Naive thymus-derived CD4-positive, alpha-beta T cell (primary cell): ENCODE data around the gene PRKCB. TPM values are rescaled to one million over a fixed set of nuclear protein-coding genes. Genes with fewer than 3 reads are reported as not detected.

Experiments
- ATAC-seq: fragments of 150-1000 bp; cut with Tn5 transposase; 2 replicates; pipeline ENCODE4 v1.10.0; 2021; ENCODE audit warnings: mild to moderate bottlenecking, moderate library complexity
- CTCF ChIA-PET: fragments of 350-600 bp; sonication (Branson Sonifier 250); formaldehyde crosslinking; loops from one replicate; lab custom pipeline; 2021; ENCODE audit warnings: antibody characterized with exemption; lab: Charles Lee
- POLR2A ChIA-PET: fragments of 350-600 bp; sonication (Branson Sonifier 250); formaldehyde crosslinking; loops from one replicate; lab custom pipeline; 2021; ENCODE audit warnings: antibody characterized with exemption, inconsistent platforms; lab: Charles Lee
- DNase-seq, 9 donors: peaks; one replicate each; pipeline versions ENCODE4 v3.0.0 to v3.0.0-alpha.2; 2020 to 2022; ENCODE audit warnings: mixed read lengths in 1 of 9
- H3K27ac ChIP-seq: one replicate; pipeline ENCODE4 v1.7.0; 2013; ENCODE audit warnings: mild to moderate bottlenecking, low read depth, low read length, moderate library complexity
- H3K27me3 ChIP-seq, 2 donors: one replicate each; pipeline ENCODE4 v1.7.0; 2013; ENCODE audit warnings: low read length in 2 of 2, mild to moderate bottlenecking in 2 of 2, moderate library complexity in 2 of 2; ENCODE audit not compliant: control insufficient read depth in 2 of 2, insufficient read depth in 2 of 2
- H3K36me3 ChIP-seq, 3 experiments: 1 replicate in 2 of 3; 2 replicates in 1 of 3; pipeline ENCODE4 v1.7.0; 2013; ENCODE audit warnings: low read length in 3 of 3, mild to moderate bottlenecking in 3 of 3, moderate library complexity in 1 of 3; ENCODE audit not compliant: insufficient read depth in 3 of 3, control insufficient read depth in 2 of 3
- H3K4me1 ChIP-seq, 2 donors: one replicate each; pipeline ENCODE4 v1.7.0; 2013; ENCODE audit warnings: low read length in 2 of 2, mild to moderate bottlenecking in 2 of 2, moderate library complexity in 1 of 2; ENCODE audit not compliant: control insufficient read depth in 2 of 2, insufficient read depth in 2 of 2
- H3K4me3 ChIP-seq: 2 replicates; pipeline ENCODE4 v1.7.0; 2013; ENCODE audit warnings: mild to moderate bottlenecking, low read length
- H3K9me3 ChIP-seq, 3 experiments: 1 replicate in 2 of 3; 2 replicates in 1 of 3; pipeline ENCODE4 v1.7.0; 2013; ENCODE audit warnings: low read length in 3 of 3; ENCODE audit not compliant: control insufficient read depth in 2 of 3
- H3K27ac Mint-ChIP-seq, 9 donors: one replicate each; pipeline ENCODE4 v1.8.0; 2020 to 2022; ENCODE audit warnings: mixed read lengths in 9 of 9, mild to moderate bottlenecking in 8 of 9, moderate library complexity in 5 of 9, inconsistent platforms in 2 of 9
- H3K27me3 Mint-ChIP-seq, 5 donors: one replicate each; pipeline ENCODE4 v1.8.0; 2021 to 2022; ENCODE audit warnings: mixed read lengths in 5 of 5, mild to moderate bottlenecking in 1 of 5
- H3K36me3 Mint-ChIP-seq, 5 donors: one replicate each; pipeline ENCODE4 v1.8.0; 2020 to 2022; ENCODE audit warnings: mixed read lengths in 5 of 5, mild to moderate bottlenecking in 3 of 5, inconsistent platforms in 1 of 5
- H3K4me1 Mint-ChIP-seq, 7 donors: one replicate each; pipeline ENCODE4 v1.8.0; 2020 to 2022; ENCODE audit warnings: mixed read lengths in 7 of 7, mild to moderate bottlenecking in 3 of 7, inconsistent platforms in 1 of 7
- H3K4me3 Mint-ChIP-seq, 10 donors: one replicate each; pipeline ENCODE4 v1.8.0; 2020 to 2022; ENCODE audit warnings: mild to moderate bottlenecking in 10 of 10, mixed read lengths in 10 of 10, moderate library complexity in 6 of 10, inconsistent platforms in 2 of 10
- H3K9me3 Mint-ChIP-seq, 11 donors: one replicate each; pipeline ENCODE4 v1.8.0; 2020 to 2022; ENCODE audit warnings: mixed read lengths in 11 of 11, mild to moderate bottlenecking in 4 of 11, inconsistent platforms in 1 of 11, moderate library complexity in 1 of 11
- intact Hi-C, 2 donors: fragments of 100-400 bp; cut with micrococcal nuclease; formaldehyde crosslinking; loops; one replicate each; pipeline ENCODE4 v1.15.1; 2023
- polyA plus RNA-seq, 2 donors: library from polyadenylated mRNA; unstranded; fragments of 300-500 nt; fragmentation: Illumina TruSeq; gene quantifications; one replicate each; pipeline ENCODE4 v1.2.3, GENCODE V29; 2021
- total RNA-seq, 6 experiments: library from RNA in 5 of 6; stranded (reverse) in 5 of 6; gene quantifications; 1 replicate in 5 of 6; 2 replicates in 1 of 6; pipeline ENCODE4 v1.2.3 and lab custom pipeline; 2021 to 2026

The PRKCB gene
- total and polyA plus RNA-seq, 7 experiments from 2014 or later, result 32.4 to 180 (median 72.9) TPM

DNA sequence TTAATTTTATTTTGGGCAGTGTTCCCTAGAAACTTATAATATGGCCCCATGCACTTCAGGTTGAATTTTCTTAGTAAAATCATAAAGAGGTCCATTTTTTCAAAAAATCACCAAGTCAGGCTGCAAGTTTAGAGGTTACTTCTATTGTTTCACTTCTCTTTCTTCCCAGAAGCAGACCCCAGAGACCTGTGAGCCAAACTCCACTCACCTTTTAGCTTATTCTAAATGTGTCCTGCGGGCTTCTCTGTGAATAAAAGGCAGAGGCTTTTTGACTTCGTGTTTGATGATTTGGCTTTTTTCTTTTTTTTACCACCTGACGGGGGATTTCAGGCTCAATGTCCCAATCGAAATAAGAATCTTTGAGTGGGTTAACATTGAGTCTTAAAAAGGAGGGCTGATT is 7.4 kb downstream of the PRKCB start:
- peaks cover 21 to 35% of the 10 kb centered on the region in 2 donors for H3K4me1 ChIP-seq
- Mint-ChIP-seq H3K4me3 (no peak overlapping the region), H3K36me3 (peaks cover 7 to 50% (median 17%) of the 10 kb centered on the region in 5 donors), H3K27me3 (no peaks in the 10 kb centered on the region), H3K9me3 (peaks cover 0 to 2% (median 0%) of the 10 kb centered on the region in 11 donors), H3K27ac (peak overlapping the region in 3 of 9 donors; percentile 18 to 83 (median 62)), H3K4me1 (peaks cover 51 to 83% (median 72%) of the 10 kb centered on the region in 7 donors)
- ATAC-seq, result no peak
- ChIA-PET POLR2A (interaction anchor here (1.0 to 1.3 kb wide), 5 partner anchors 9 to 167 kb away, joined by 3 to 4 read pairs (median 3); no protein-coding TSS in a partner anchor), CTCF (interaction anchor here (1.1 kb wide), 1 partner anchor 40 kb away, joined by 3 read pairs; no protein-coding TSS in a partner anchor)
- no peaks in the 10 kb centered on the region for H3K9me3 ChIP-seq
- no peaks in the 10 kb centered on the region for H3K27me3 ChIP-seq
- no peaks in the 10 kb centered on the region for H3K36me3 ChIP-seq
- DNase-seq, result no peak
- no peak overlapping the region for H3K27ac ChIP-seq
- H3K4me3 ChIP-seq, result no peak overlapping the region
- intact Hi-C loops, result no loop called here

- ATAC-seq, result no peak
- Histone ChIP-seq H3K27me3 (no peaks in the 10 kb centered on the region), H3K27ac (no peak overlapping the region), H3K4me3 (no peak overlapping the region), H3K4me1 (peaks cover 29 to 36% of the 10 kb centered on the region in 2 donors), H3K36me3 (no peaks in the 10 kb centered on the region), H3K9me3 (no peaks in the 10 kb centered on the region)
- no peak for DNase-seq
- intact Hi-C loops, result no loop called here
- Mint-ChIP-seq H3K36me3 (peaks cover 7 to 53% (median 16%) of the 10 kb centered on the region in 5 donors), H3K9me3 (peaks cover 0 to 2% (median 0%) of the 10 kb centered on the region in 11 donors), H3K27ac (peak overlapping the region in 5 of 9 donors; percentile 60 to 87 (median 69)), H3K4me1 (peaks cover 58 to 89% (median 76%) of the 10 kb centered on the region in 7 donors), H3K27me3 (no peaks in the 10 kb centered on the region), H3K4me3 (peak overlapping the region in 1 of 10 donors; percentile 43)
- CTCF ChIA-PET, result interaction anchor here (1.4 kb wide), 1 partner anchor 163 kb away, joined by 5 read pairs; no protein-coding TSS in a partner anchor
- POLR2A ChIA-PET, result interaction anchor here (0.7 to 1.3 kb wide), 4 partner anchors 8 to 14 kb away, joined by 3 to 5 read pairs (median 4); no protein-coding TSS in a partner anchor
Observed at GRCh38 chr16:23847251-23847650, 11.5 kb downstream of the PRKCB start.

GRCh38 chr16:23847948-23848347 is 12.2 kb downstream of the PRKCB start:
- Mint-ChIP-seq H3K27me3 (no peaks in the 10 kb centered on the region), H3K4me3 (peak overlapping the region; percentile 37 to 78 (median 42)), H3K9me3 (peaks cover 0 to 4% (median 0%) of the 10 kb centered on the region in 11 donors), H3K27ac (peak overlapping the region; percentile 17 to 89 (median 78)), H3K36me3 (peaks cover 7 to 56% (median 16%) of the 10 kb centered on the region in 5 donors), H3K4me1 (peaks cover 59 to 90% (median 77%) of the 10 kb centered on the region in 7 donors)
- Histone ChIP-seq H3K4me1 (peaks cover 34 to 35% of the 10 kb centered on the region in 2 donors), H3K9me3 (no peaks in the 10 kb centered on the region), H3K4me3 (peak overlapping the region; percentile 5), H3K27ac (peak overlapping the region; percentile 19), H3K36me3 (no peaks in the 10 kb centered on the region), H3K27me3 (no peaks in the 10 kb centered on the region)
- peak; percentile 99 for ATAC-seq
- intact Hi-C loops, result loop anchor here in 1 of 2 donors (1.0 to 2.0 kb wide), 3 partner anchors 9 to 15 kb away; partner anchors contain the start of gene PRKCB
- ChIA-PET POLR2A (interaction anchor here (1.3 kb wide), 1 partner anchor 14 kb away, joined by 3 read pairs; no protein-coding TSS in a partner anchor), CTCF (interaction anchor here (1.6 kb wide), 1 partner anchor 16 kb away, joined by 4 read pairs; no protein-coding TSS in a partner anchor)
- DNase-seq, result peak in 8 of 9 donors; percentile 52 to 76 (median 66)

DNA sequence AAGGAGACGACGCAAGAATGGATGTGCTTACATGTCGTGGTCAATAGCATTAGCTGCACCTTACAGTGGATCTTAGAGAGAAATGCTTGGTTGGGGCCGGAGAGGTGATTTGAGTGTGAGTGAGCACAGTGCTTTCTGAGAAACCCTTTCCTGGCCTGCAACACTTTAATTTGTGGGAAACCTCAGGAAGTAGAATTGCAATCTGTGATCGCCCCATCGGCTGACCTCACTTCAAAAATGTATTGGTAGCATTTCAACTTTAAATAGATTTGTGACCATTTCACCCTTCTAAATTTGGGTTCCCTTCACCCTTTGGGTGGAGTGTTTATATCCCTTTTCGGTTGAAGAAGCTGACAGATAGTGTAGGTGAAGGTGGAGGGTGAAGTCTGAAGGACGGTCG is 13.2 kb downstream of the PRKCB start:
- H3K4me1 Mint-ChIP-seq, result peaks cover 62 to 91% (median 85%) of the 10 kb centered on the region in 7 donors
- no peaks in the 10 kb centered on the region for H3K36me3 ChIP-seq
- peak overlapping the region; percentile 5 for H3K4me3 ChIP-seq
- H3K27ac ChIP-seq, result peak overlapping the region; percentile 19
- peak overlapping the region in 5 of 10 donors; percentile 25 to 62 (median 43) for H3K4me3 Mint-ChIP-seq
- intact Hi-C loops, result loop anchor here in 1 of 2 donors (1.0 to 2.0 kb wide), 3 partner anchors 8 to 14 kb away; partner anchors contain the start of gene PRKCB
- ATAC-seq (no peak), DNase-seq (no peak)
- H3K27ac Mint-ChIP-seq, result peak overlapping the region; percentile 17 to 89 (median 78)
- peaks cover 3 to 62% (median 19%) of the 10 kb centered on the region in 5 donors for H3K36me3 Mint-ChIP-seq
- H3K9me3 Mint-ChIP-seq, result peaks cover 0 to 8% (median 0%) of the 10 kb centered on the region in 11 donors
- no peaks in the 10 kb centered on the region for H3K9me3 ChIP-seq
- H3K27me3 Mint-ChIP-seq, result no peaks in the 10 kb centered on the region
- CTCF ChIA-PET, result interaction anchor here (0.9 to 1.6 kb wide), 4 partner anchors 15 to 45 kb away, joined by 3 to 4 read pairs (median 3); no protein-coding TSS in a partner anchor
- POLR2A ChIA-PET, result interaction anchor here (0.9 to 1.4 kb wide), 2 partner anchors 13 to 18 kb away, joined by 3 to 4 read pairs; no protein-coding TSS in a partner anchor
- H3K4me1 ChIP-seq, result peaks cover 35 to 38% of the 10 kb centered on the region in 2 donors
- no peaks in the 10 kb centered on the region for H3K27me3 ChIP-seq

GRCh38 chr16:23852794-23853562 is 17.2 kb downstream of the PRKCB start:
- no peaks in the 10 kb centered on the region for H3K27me3 ChIP-seq
- Mint-ChIP-seq H3K27me3 (no peaks in the 10 kb centered on the region), H3K9me3 (peaks cover 0 to 6% (median 0%) of the 10 kb centered on the region in 11 donors), H3K27ac (peak overlapping the region in 3 of 9 donors; percentile 26 to 69 (median 32)), H3K4me3 (peak overlapping the region in 4 of 10 donors; percentile 7 to 54 (median 20)), H3K36me3 (peaks cover 0 to 45% (median 14%) of the 10 kb centered on the region in 5 donors), H3K4me1 (peaks cover 66 to 97% (median 88%) of the 10 kb centered on the region in 7 donors)
- intact Hi-C loops, result loop anchor here in 1 of 2 donors (1.0 kb wide), 1 partner anchor 18 kb away; the partner anchor contains the start of gene PRKCB
- H3K4me1 ChIP-seq, result peaks cover 31 to 38% of the 10 kb centered on the region in 2 donors
- ChIA-PET CTCF (interaction anchor here (0.8 to 1.0 kb wide), 3 partner anchors 11 to 157 kb away, joined by 3 to 4 read pairs (median 4); no protein-coding TSS in a partner anchor), POLR2A (interaction anchor here (1.1 to 1.3 kb wide), 3 partner anchors 9 to 15 kb away, joined by 3 to 4 read pairs (median 4); no protein-coding TSS in a partner anchor)
- no peaks in the 10 kb centered on the region for H3K9me3 ChIP-seq
- no peaks in the 10 kb centered on the region for H3K36me3 ChIP-seq
- no peak for ATAC-seq
- H3K27ac ChIP-seq, result no peak overlapping the region
- H3K4me3 ChIP-seq, result no peak overlapping the region
- DNase-seq, result no peak

DNA sequence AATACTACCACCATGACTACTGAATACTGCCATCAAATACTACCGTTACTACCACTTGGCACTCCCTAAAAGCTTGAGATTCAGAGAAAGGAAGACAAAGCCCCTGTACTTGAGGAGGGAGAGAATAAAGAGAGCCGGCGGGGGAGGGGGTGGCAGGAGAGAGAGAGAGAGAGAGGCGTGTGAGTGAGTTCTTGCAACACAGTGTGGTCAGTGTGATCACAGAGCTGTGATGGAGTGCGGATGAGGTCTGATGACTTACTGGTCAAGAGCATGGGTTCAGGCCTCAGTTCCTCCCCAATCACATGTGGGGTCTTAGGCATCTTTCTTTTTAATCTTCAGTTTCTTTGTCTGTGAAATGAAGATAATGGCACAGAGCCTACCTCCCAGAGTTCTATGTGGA is 19.2 kb downstream of the PRKCB start:
- Mint-ChIP-seq H3K9me3 (peaks cover 0 to 6% (median 0%) of the 10 kb centered on the region in 11 donors), H3K36me3 (peaks cover 0 to 37% (median 13%) of the 10 kb centered on the region in 5 donors), H3K27me3 (no peaks in the 10 kb centered on the region), H3K27ac (peak overlapping the region in 2 of 9 donors; percentile 13 to 18), H3K4me3 (peak overlapping the region in 1 of 10 donors; percentile 49), H3K4me1 (peaks cover 68 to 97% (median 89%) of the 10 kb centered on the region in 7 donors)
- intact Hi-C loops, result no loop called here
- no peaks in the 10 kb centered on the region for H3K36me3 ChIP-seq
- H3K9me3 ChIP-seq, result no peaks in the 10 kb centered on the region
- ChIA-PET POLR2A (interaction anchor here (0.9 kb wide), 1 partner anchor 8 kb away, joined by 3 read pairs; no protein-coding TSS in a partner anchor), CTCF (no interaction called here)
- H3K27ac ChIP-seq, result no peak overlapping the region
- no peak for DNase-seq
- peaks cover 27 to 39% of the 10 kb centered on the region in 2 donors for H3K4me1 ChIP-seq
- H3K4me3 ChIP-seq, result no peak overlapping the region
- no peaks in the 10 kb centered on the region for H3K27me3 ChIP-seq
- peak; percentile 57 for ATAC-seq
